Measurements from ENCODE around the gene SETD5.

The SETD5 gene

GRCh38 chr3:9496893-9497292 lies 99.5 kb downstream of the SETD5 start:
- no peak for DNase-seq (ENCODE audit: extremely low read depth, low read depth)
- H3K4me3 ChIP-seq (replicated peaks; ENCODE audit: low read depth, low read length) = no peak overlapping the region
- no peak for TF ChIP-seq CTCF (IDR thresholded peaks at IDR 0.05; ENCODE audit: low read depth, low read length, missing control alignments)

- no peak for DNase-seq (ENCODE audit: extremely low read depth, low read depth)
- no peak overlapping the region for H3K4me3 ChIP-seq (replicated peaks; ENCODE audit: low read depth, low read length)
- no peak for TF ChIP-seq CTCF (IDR thresholded peaks at IDR 0.05; ENCODE audit: low read depth, low read length, missing control alignments)
Measured at GRCh38 chr3:9497821-9498565, 100.6 kb downstream of the SETD5 start.

GRCh38 chr3:9498781-9499180 lies 101.4 kb downstream of the SETD5 start:
- TF ChIP-seq CTCF (IDR thresholded peaks at IDR 0.05; ENCODE audit: low read depth, low read length, missing control alignments) = no peak
- no peak for DNase-seq (ENCODE audit: extremely low read depth, low read depth)
- H3K4me3 ChIP-seq (replicated peaks; ENCODE audit: low read depth, low read length) = no peak overlapping the region

- TF ChIP-seq CTCF (IDR thresholded peaks at IDR 0.05; ENCODE audit: low read depth, low read length, missing control alignments) = no peak
- H3K4me3 ChIP-seq (replicated peaks; ENCODE audit: low read depth, low read length) = no peak overlapping the region
- no peak for DNase-seq (ENCODE audit: extremely low read depth, low read depth)
Measured at GRCh38 chr3:9499455-9500107, 102.2 kb downstream of the SETD5 start.

- no peak for DNase-seq (ENCODE audit: extremely low read depth, low read depth)
- no peak overlapping the region for H3K4me3 ChIP-seq (replicated peaks; ENCODE audit: low read depth, low read length)
- peak; percentile 88 for TF ChIP-seq CTCF (IDR thresholded peaks at IDR 0.05; ENCODE audit: low read depth, low read length, missing control alignments)
Measured at GRCh38 chr3:9500108-9501050, 103.0 kb downstream of the SETD5 start.

GRCh38 chr3:9501226-9501625 lies 103.8 kb downstream of the SETD5 start:
- TF ChIP-seq CTCF (IDR thresholded peaks at IDR 0.05; ENCODE audit: low read depth, low read length, missing control alignments) = no peak
- no peak overlapping the region for H3K4me3 ChIP-seq (replicated peaks; ENCODE audit: low read depth, low read length)
- no peak for DNase-seq (ENCODE audit: extremely low read depth, low read depth)

Data from HFF-Myc (cell line).